ENCODE results near the gene ADORA1.

ADORA1 gene

DNA sequence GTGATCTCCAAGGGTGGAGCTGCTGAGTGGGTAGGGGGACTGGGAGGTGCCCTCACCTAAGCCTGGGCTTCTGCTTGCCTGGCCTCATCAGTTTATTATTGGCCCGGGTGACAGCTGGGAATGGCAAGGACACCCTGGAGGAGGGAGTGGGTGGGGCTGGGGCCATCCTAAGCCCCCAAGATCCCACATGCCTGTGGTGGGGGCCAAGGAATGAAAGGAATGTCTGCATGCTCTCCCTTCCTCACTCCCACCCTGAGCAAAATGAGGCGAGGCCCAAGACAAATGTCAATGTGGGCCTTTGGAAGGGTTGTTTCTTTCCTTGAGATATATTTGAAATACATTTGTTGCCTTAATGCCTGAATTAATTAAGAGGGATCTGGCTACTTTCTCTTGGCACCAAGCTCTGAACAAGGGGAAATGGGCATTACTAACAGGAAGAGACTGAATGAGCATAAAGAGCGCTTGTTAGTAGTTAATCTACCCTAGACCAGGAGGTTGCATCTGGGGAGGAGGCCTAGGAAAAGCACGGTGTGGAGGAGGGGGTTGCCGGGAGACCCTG is 78.7 kb downstream of the ADORA1 start:
- Mint-ChIP-seq H3K27ac (no peak overlapping the region), H3K9me3 (no peaks in the 10 kb centered on the region), H3K4me3 (no peak overlapping the region), H3K36me3 (no peaks in the 10 kb centered on the region), H3K27me3 (peaks cover 3% of the 10 kb centered on the region), H3K4me1 (no peaks in the 10 kb centered on the region)

DNA sequence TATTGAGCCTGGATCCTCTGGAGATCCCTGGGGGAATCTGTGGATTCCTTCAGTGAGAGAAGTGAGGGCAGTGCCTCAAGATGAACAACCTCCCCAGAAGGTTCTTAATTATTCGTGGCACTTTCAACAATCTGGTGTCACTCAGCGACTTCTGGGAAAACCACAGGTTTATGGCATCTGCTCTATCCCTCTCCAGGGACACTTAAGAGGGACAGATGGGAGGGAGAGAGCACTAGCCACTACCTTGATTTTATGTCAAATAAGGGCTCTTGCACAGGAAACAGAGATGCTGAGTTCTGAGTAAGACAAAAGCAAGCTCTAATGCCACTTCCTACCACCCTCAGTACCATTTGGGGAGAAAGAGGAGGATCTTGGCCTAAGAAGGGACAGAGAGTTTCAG is 80.2 kb downstream of the ADORA1 start:
- Mint-ChIP-seq H3K27ac (no peak overlapping the region), H3K27me3 (peaks cover 2% of the 10 kb centered on the region), H3K36me3 (no peaks in the 10 kb centered on the region), H3K4me1 (no peaks in the 10 kb centered on the region), H3K4me3 (no peak overlapping the region), H3K9me3 (no peaks in the 10 kb centered on the region)

DNA sequence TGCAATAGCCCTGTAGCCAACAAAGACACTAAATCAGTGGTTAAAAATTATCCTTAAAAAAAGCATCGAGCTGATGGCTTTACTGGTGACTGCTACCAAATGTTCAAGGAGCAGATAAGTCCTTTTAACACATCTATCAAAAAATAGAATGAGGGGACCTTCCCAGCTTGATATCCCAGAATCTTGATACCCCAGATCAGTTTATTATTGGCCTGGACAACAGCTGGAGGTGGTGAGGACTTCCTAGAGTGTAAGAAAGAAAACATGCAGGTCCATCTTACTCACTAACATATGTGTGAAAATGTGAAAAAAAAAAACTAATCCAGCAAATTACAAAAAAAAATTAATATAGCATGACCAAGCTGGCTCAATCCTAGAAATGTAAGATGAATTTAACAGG is 80.7 kb downstream of the ADORA1 start:
- no peaks in the 10 kb centered on the region for H3K36me3 Mint-ChIP-seq
- no peaks in the 10 kb centered on the region for H3K27me3 Mint-ChIP-seq
- H3K4me1 Mint-ChIP-seq = no peaks in the 10 kb centered on the region
- H3K4me3 Mint-ChIP-seq = no peak overlapping the region
- no peak overlapping the region for H3K27ac Mint-ChIP-seq
- H3K9me3 Mint-ChIP-seq = no peaks in the 10 kb centered on the region

DNA sequence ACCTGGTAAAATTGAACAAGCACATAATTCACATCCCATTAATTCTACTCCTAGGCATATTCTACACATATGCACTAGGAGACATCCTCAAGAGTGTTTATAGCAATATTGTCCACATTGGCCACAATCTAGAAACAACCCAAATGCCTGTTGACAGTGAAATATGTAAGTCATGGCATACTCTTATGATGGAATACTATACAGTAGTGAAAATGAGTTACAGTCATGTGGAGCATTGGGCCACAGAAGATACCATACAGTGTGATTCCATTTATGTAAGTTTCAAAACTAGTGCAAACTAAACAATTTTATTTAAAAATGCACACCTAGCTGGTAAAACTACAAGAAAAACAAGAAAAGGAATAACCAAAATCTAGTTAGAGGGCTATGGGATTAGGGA is 82.8 kb downstream of the ADORA1 start:
- H3K27ac Mint-ChIP-seq = no peak overlapping the region
- no peaks in the 10 kb centered on the region for H3K27me3 Mint-ChIP-seq
- no peaks in the 10 kb centered on the region for H3K9me3 Mint-ChIP-seq
- H3K4me1 Mint-ChIP-seq = no peaks in the 10 kb centered on the region
- H3K36me3 Mint-ChIP-seq = no peaks in the 10 kb centered on the region
- H3K4me3 Mint-ChIP-seq = no peak overlapping the region

DNA sequence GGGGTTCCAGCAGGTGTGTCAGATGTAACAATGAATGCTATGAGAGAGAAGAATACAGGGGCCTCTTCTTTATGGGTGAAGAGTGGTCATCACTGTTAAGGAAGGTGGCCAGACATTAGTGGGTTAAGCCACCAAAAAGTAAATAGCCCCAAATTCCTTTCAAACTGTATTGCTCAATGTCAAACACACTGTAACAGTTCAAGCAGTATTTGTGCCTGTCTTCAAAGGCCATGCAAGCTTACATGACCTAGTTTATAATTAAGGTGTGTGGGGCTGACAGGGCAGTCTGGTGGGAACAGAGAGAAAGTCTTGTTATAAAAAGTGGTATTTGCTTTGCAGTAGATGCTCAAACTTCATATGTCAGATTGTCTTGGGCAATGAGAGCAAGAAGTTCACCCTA is 83.5 kb downstream of the ADORA1 start:
- no peaks in the 10 kb centered on the region for H3K27me3 Mint-ChIP-seq

DNA sequence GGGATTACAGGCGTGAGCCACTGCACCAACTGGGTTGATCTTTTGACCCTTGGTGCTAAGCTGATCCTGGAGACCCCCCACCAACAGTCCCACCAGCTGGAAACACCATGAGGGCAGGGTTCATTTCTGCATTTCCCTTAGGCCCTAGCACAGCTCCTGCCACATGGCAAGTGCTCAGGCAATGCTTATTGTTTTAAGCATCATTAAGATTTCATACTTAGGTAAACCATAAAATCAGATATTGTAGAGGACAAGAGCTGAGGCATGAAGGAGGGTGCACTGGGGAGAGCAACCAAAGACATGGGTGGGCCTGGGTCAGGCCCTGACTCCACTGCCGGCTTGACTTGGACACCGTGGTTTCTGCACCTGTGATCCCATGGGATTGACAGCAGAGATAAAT is 84.3 kb downstream of the ADORA1 start:
- Mint-ChIP-seq H3K4me3 (no peak overlapping the region), H3K27ac (no peak overlapping the region), H3K9me3 (no peaks in the 10 kb centered on the region), H3K27me3 (peaks cover 3% of the 10 kb centered on the region), H3K4me1 (no peaks in the 10 kb centered on the region), H3K36me3 (no peaks in the 10 kb centered on the region)

More for the DNA sequence above, 83.5 kb downstream of the ADORA1 start:
- Mint-ChIP-seq H3K4me3 (no peak overlapping the region), H3K36me3 (no peaks in the 10 kb centered on the region), H3K9me3 (no peaks in the 10 kb centered on the region), H3K27ac (no peak overlapping the region), H3K4me1 (no peaks in the 10 kb centered on the region)

DNA sequence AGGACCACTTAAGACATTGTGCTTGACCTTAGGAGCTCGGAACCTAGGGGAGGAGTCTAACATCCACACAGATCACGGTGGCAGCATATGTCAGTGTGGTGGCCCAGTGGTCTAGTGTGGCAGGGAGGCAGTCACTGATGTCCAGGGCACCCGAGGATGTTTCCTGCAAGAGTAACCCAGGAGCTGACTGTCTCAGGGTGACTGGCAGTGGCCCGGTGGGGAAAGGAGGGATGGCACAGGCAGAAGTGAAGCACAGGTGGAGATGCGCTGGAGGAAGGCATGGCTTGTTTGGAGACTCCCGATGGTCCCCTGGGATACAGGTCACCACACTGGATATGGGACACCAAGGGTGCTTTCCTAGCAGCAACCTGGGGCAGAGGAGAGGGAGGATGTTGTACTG is 85.6 kb downstream of the ADORA1 start:
- Mint-ChIP-seq H3K36me3 (no peaks in the 10 kb centered on the region), H3K27me3 (peaks cover 3% of the 10 kb centered on the region), H3K9me3 (no peaks in the 10 kb centered on the region), H3K4me3 (no peak overlapping the region), H3K4me1 (no peaks in the 10 kb centered on the region), H3K27ac (no peak overlapping the region)

DNA sequence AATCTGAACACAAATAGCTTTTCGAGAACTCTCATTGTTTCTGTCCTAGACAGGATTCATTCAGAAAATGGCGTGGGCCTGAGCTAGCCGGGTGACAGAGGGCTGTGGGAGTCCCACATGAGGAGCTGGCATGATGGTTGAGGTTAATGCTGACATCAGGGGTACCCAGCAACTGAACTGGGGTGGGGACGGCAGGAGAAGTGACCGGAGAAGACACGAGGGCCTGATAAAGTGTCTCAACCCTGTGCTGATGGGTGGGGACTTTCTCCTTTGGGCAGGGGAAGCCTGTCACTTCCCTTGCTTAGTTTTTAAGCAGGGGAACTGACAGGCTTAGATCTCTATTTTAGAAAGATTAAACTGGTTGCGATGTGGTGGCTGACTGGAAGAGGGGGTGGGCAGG is 87.3 kb downstream of the ADORA1 start:
- no peaks in the 10 kb centered on the region for H3K9me3 Mint-ChIP-seq
- no peak overlapping the region for H3K27ac Mint-ChIP-seq
- H3K4me3 Mint-ChIP-seq = no peak overlapping the region
- H3K27me3 Mint-ChIP-seq = peaks cover 3% of the 10 kb centered on the region
- H3K36me3 Mint-ChIP-seq = no peaks in the 10 kb centered on the region
- H3K4me1 Mint-ChIP-seq = no peaks in the 10 kb centered on the region

DNA sequence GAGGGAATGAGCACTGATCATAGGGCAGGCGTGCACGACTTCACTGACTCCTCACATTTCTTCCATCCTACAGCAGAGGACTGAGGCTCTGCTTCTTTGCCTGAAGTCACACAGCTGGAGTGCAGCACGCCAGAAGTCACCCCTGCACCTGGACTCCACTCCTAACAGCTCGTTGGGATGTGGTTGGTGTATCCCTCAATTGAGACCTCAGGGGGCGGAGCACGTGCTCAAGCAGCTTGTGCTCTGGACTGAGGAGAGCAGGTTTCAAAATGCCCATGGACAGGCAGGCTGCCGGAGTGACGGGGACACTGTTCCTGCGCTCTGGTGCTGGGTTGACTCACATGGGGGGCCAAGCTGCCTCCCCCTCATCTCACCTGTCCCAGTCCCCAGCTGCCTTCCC is 88.0 kb downstream of the ADORA1 start:
- Mint-ChIP-seq H3K4me1 (no peaks in the 10 kb centered on the region), H3K27me3 (peaks cover 3% of the 10 kb centered on the region), H3K36me3 (no peaks in the 10 kb centered on the region), H3K4me3 (no peak overlapping the region), H3K9me3 (no peaks in the 10 kb centered on the region), H3K27ac (no peak overlapping the region)

DNA sequence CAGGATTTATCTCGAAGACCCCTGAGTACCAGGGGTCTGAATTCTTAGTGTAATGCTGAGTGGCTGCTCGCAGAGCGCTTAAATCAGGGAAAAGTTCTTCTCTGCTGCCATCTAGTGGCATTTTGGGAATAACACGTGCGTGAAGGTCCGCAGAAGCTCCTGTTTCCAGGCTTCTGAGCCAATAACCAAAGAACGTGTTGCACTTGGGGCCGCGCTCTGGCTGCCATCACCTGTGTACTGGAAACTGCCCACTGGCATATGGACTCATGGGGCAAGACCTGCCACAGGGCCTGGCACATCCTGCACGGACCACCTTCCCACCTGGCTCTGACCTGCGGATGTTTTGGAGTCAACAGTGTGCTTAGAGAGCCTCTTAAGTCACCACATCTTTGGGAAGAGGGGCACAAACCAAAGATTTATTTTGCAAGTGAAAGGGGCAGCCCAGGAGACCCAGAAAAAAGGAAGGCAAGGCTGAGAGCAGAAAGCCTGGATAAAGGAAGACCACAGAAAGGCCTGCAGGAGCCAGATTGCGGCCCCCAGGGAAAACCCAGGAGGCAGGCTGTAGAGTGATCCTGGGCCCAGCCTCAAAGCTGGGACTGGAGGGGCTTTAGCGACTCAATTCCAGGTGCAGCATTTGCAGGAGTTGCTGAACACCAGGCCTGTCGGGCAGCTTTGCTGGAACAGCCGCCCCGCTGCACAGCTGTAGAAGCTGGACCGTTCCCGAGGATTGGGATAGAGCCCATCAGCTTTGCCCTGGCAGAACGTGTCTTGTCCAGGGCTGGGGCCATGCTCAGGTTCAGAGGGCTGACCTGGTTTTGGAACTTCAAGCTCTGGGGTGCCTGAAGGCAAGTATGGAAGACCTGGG is 89.0 kb downstream of the ADORA1 start:
- H3K27ac Mint-ChIP-seq = no peak overlapping the region
- H3K4me3 Mint-ChIP-seq = no peak overlapping the region
- H3K4me1 Mint-ChIP-seq = no peaks in the 10 kb centered on the region
- no peaks in the 10 kb centered on the region for H3K9me3 Mint-ChIP-seq
- no peaks in the 10 kb centered on the region for H3K36me3 Mint-ChIP-seq
- H3K27me3 Mint-ChIP-seq = peaks cover 3% of the 10 kb centered on the region
